Nephron progenitor cell (in vitro differentiated cells): ENCODE data around the gene COL18A1.

Experiments used
- DNase-seq: peaks from one replicate; pipeline ENCODE4 v3.0.0; 2021
- H3K27ac Mint-ChIP-seq: 2 replicates; pipeline ENCODE4 v1.8.0; 2021; ENCODE audit warnings: mild to moderate bottlenecking, moderate library complexity, mixed read lengths
- H3K27me3 Mint-ChIP-seq: 2 replicates; pipeline ENCODE4 v1.8.0; 2021; ENCODE audit warnings: mild to moderate bottlenecking, low read depth, mixed read lengths; ENCODE audit not compliant: poor library complexity
- H3K36me3 Mint-ChIP-seq: 2 replicates; pipeline ENCODE4 v1.8.0; 2021; ENCODE audit warnings: low read depth, mixed read lengths
- H3K4me1 Mint-ChIP-seq: 2 replicates; pipeline ENCODE4 v1.8.0; 2021; ENCODE audit warnings: mixed read lengths
- H3K4me3 Mint-ChIP-seq: 2 replicates; pipeline ENCODE4 v1.8.0; 2021; ENCODE audit warnings: mild to moderate bottlenecking, moderate library complexity, mixed read lengths
- H3K9me3 Mint-ChIP-seq: 2 replicates; pipeline ENCODE4 v1.8.0; 2021; ENCODE audit warnings: mild to moderate bottlenecking, moderate library complexity, mixed read lengths
- CTCF ChIP-seq: fragments of 200-600 bp; sonication (generic); IDR thresholded peaks from 2 replicates; pipeline ENCODE4 v1.5.0; 2021; ENCODE audit warnings: antibody characterized with exemption

COL18A1 gene

GRCh38 chr21:45533846-45534635 lies 129.1 kb downstream of the COL18A1 start:
- no peak overlapping the region for H3K27ac Mint-ChIP-seq
- peaks cover 19% of the 10 kb centered on the region for H3K36me3 Mint-ChIP-seq
- no peaks in the 10 kb centered on the region for H3K27me3 Mint-ChIP-seq
- H3K9me3 Mint-ChIP-seq = no peaks in the 10 kb centered on the region
- no peak for TF ChIP-seq CTCF
- DNase-seq = no peak
- H3K4me3 Mint-ChIP-seq = no peak overlapping the region
- H3K4me1 Mint-ChIP-seq = peaks cover 11% of the 10 kb centered on the region

DNA sequence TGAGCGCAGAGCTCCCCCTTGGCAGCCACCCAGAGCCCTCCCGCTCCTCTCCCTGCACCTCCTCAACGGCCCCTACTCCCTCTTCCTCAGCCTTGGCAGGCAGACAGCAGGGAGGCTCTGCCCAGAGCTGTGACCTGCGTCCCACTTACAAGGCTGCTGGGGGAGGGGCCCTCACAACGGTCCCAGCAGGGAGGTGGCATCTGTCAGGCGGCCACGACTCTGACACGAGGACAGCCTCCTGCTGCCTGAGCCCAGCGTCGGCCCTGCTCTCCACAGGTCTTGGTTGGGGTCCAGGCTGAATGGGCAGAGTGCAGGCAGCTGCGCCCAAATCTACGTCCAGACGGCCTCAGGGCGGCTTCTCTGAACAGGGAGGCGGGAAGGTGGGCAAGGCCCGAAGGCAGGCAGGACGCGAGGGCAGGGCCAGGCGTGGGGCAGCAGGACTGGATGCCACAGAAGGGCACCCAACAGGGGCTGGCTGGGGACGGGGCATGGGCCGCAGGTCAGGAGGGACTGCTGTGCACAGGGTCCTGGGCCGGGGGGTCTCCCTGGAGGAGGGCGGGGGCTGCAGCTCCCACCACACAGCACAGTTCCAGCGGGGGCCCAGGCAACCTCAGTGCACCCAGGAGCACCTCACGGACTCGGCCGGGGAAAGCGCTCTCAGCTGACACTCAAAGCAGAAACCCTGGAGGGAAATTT lies 129.8 kb downstream of the COL18A1 start:
- peak overlapping the region; percentile 42 for H3K27ac Mint-ChIP-seq
- peaks cover 19% of the 10 kb centered on the region for H3K36me3 Mint-ChIP-seq
- no peak for DNase-seq
- H3K27me3 Mint-ChIP-seq = no peaks in the 10 kb centered on the region
- TF ChIP-seq CTCF = no peak
- no peak overlapping the region for H3K4me3 Mint-ChIP-seq
- no peaks in the 10 kb centered on the region for H3K9me3 Mint-ChIP-seq
- H3K4me1 Mint-ChIP-seq = peaks cover 11% of the 10 kb centered on the region

GRCh38 chr21:45535341-45536081 lies 130.5 kb downstream of the COL18A1 start:
- H3K4me1 Mint-ChIP-seq = peaks cover 19% of the 10 kb centered on the region
- H3K27ac Mint-ChIP-seq = no peak overlapping the region
- no peak for DNase-seq
- H3K36me3 Mint-ChIP-seq = peaks cover 19% of the 10 kb centered on the region
- H3K9me3 Mint-ChIP-seq = no peaks in the 10 kb centered on the region
- no peak overlapping the region for H3K4me3 Mint-ChIP-seq
- no peak for TF ChIP-seq CTCF
- H3K27me3 Mint-ChIP-seq = no peaks in the 10 kb centered on the region

DNA sequence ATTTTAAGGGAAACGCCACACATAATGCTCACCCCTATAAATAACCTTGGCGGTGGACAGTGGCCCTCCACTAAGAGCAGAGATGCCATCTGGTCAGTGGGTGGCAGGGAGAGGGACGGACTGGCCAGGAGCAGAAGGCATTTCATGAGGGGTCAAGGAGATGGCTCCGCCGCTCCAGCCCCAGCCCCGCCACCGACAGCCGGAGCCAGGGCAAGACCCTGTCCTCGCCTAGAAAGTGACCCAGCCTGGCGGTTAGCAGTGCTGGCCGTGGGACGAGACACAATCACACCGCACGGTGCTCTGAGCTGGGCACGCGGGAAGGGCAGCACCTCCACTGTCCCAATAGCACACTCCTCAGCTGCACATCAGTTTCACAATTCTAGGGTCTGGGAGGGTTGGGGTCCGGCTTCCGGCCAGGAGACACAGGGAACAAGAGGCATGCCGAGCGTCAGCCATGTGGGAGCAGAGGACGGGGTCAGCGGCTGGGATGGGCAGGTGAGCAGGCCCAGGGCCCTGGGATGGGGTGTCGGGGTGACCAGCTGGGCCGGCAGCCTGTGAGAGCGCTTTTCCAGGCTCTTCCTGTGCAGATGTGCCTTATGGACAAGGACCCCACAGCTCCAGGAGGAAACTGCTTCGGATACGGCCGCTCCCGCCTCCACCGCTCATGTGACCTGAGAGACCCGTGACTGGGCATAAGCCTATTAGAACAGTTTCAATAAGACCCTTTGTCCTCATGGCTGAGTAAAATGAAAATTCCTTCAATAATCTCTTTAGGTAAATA lies 131.5 kb downstream of the COL18A1 start:
- Mint-ChIP-seq H3K4me1 (peaks cover 27% of the 10 kb centered on the region), H3K36me3 (peaks cover 16% of the 10 kb centered on the region), H3K4me3 (no peak overlapping the region), H3K9me3 (no peaks in the 10 kb centered on the region), H3K27me3 (no peaks in the 10 kb centered on the region), H3K27ac (no peak overlapping the region)
- peak; percentile 0 for DNase-seq
- no peak for TF ChIP-seq CTCF

- peaks cover 10% of the 10 kb centered on the region for H3K36me3 Mint-ChIP-seq
- H3K27ac Mint-ChIP-seq = no peak overlapping the region
- H3K4me3 Mint-ChIP-seq = no peak overlapping the region
- no peak for TF ChIP-seq CTCF
- peak; percentile 1 for DNase-seq
- no peaks in the 10 kb centered on the region for H3K9me3 Mint-ChIP-seq
- peaks cover 27% of the 10 kb centered on the region for H3K4me1 Mint-ChIP-seq
- no peaks in the 10 kb centered on the region for H3K27me3 Mint-ChIP-seq
Observed at GRCh38 chr21:45537111-45537745, 132.3 kb downstream of the COL18A1 start.
